GM12873 (cell line): ENCODE measurements around the gene DTNB.

Source experiments
- CTCF ChIP-seq: IDR thresholded peaks from 2 replicates; pipeline ENCODE4 v1.5.1; 2012; ENCODE audit warnings: low read depth, mild to moderate bottlenecking, moderate library complexity, low read length, control low read depth; ENCODE audit not compliant: insufficient read depth; ENCODE audit errors: missing control alignments

DTNB gene

GRCh38 chr2:25481381-25482300 is 191.7 kb downstream of the DTNB start:
- TF ChIP-seq CTCF = no peak

GRCh38 chr2:25480561-25480960 is 192.8 kb downstream of the DTNB start:
- no peak for TF ChIP-seq CTCF

DNA sequence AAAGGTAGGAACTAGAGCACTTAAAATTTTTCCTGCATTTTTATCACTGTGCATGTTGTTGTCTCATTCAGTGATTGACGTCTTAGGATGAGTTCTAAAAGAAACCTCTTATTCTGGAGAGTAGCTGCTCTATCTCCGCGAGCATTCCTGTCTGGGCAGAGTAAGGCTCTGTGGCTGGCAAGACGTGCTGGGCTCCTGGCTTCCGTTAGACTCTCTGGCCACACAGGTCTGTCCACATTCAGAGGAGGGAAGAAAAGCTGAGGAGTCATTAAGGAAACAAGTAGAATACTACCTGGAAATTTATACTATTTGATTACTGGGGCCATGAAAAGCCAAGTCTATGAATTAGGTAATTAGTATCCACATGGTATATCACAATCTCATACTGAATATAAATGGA is 193.6 kb downstream of the DTNB start:
- TF ChIP-seq CTCF = no peak

DNA sequence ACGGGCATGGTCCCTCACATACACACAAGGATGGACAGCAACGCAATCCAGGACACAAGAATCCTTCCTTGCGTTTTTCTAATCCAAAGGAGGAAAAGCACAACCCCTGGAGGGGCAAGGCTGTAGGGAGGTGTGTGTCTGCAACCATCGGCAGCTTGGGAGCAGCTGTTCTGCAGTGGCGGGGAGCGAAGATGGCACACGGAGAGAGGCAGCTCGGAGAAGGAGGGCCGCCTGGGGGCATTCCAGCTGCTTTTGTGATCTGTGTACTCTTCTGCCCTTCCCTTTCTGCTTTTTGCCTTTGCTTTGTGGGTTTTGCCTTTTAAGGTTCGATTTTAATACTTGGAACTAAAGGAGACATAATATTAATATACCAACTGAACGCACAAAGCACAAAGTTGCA is 194.6 kb downstream of the DTNB start:
- no peak for TF ChIP-seq CTCF

- no peak for TF ChIP-seq CTCF
These were observed 199.5 kb downstream of the DTNB start for GRCh38 chr2:25473758-25474340.

GRCh38 chr2:25473131-25473530 is 200.2 kb downstream of the DTNB start:
- no peak for TF ChIP-seq CTCF

- TF ChIP-seq CTCF = no peak
These were observed 202.6 kb downstream of the DTNB start for GRCh38 chr2:25470806-25471205.
